SIG-M5 treated with dmso at 0.1 percent for 504 hours (cell line): ENCODE measurements around the gene SMURF1.
"Not testable (repeated sequence)": the region's sequence is repeated elsewhere in the genome, so short reads cannot be mapped to it uniquely, and the experiment has no call there.

Experiments
- DNase-seq: peaks from one replicate; lab custom pipeline; 2025; ENCODE audit not compliant: unreplicated experiment; lab: John Stamatoyannopoulos, UW

The SMURF1 gene

DNA sequence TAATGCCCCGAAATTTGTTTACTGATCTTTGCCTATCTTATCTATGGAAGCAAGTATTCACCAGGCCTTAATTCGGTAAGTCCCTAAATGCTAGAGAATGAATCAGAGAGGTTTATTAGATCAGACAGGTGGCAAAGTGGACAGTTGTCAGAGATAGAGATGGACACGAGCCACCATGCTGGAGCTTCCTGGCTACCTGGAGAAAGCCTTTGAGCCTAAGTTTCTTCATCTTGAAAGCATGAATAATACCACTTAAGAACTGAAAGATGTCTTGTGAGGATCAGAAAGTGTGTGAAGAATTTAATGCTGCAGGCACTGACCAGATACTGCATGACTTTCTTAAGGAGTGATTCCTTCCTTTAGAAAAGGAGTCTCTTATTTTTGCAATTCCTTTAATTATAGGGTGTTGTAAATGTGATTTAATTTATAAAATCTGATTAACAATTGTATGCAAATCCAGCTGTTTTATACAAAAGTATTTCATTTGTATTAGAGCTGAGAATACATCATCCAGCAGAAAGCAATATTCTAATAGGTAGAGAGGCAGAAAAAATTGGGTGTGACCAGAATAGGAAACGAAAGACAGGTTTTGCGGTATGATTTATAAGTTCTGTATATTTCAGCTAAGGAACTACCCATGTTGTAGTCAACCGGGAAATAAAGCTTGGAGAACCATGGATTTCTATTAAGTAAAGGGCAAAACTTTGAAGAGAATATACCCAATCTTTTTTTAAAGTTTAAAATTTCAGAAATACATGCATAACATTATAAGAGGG lies 82.7 kb downstream of the SMURF1 start:
- no peak for DNase-seq

DNA sequence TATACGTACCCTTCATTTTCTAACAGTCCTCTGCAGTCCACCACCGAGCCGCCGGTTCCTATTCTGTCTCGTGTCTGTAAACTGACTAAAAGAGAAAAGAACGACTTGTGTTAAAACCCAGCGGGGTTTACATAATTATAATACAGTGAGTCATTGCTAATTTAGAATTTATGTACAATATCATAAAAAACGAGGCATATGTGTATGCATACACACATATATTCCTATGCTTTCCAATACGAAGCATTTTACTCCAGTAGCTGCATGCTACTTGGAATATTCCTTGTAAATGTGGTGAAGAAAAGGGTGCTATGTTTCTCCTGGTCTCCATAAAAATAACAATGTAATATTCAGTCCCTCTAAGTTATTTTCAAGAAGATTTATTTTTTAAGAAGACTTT lies 89.1 kb downstream of the SMURF1 start:
- DNase-seq: no peak

DNA sequence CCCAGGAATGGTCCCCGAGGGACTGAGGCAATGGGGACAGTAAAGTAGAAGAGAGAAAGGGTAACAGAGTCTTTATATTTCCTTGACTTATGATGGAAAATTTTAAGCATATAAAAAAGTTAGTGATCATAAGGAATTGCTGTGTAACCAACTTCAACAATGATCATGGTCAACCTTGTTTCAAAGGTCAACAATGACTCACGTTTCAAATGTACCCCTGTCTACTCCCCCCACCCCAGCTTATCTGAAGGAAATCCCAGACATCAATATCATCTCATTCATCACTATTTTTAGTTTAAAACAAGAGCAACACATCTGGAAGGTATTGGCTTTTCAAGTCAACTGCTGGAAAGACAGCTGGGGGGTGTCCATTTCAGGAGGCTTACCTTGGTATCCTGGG lies 92.9 kb downstream of the SMURF1 start:
- no peak for DNase-seq

DNA sequence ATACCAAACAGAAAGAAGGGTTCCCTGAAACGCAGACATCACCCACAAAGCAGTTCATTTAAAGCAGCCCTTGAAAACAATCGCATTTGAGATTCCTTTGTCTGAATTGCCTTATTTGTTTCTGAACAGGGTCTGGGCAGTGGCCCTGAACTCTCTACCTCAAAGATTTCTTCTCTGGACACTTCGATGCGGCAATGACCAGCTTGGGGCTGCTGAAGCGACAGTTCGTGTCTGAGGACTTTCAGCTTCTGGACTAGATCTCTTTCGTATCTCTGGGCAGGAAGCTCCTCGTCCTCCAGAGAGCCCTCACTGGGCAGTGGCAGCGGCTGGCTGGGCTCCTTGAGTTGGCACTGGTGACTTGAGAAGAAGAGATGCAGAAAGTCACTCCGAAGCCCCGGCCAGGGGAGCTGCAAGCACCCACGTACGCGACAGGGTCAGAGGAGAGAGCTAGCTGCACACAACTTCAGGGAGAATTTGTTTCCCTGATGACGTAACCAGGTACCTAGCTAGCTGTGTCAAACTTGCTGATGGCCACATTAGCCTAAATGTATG lies 96.3 kb downstream of the SMURF1 start:
- no peak for DNase-seq

DNA sequence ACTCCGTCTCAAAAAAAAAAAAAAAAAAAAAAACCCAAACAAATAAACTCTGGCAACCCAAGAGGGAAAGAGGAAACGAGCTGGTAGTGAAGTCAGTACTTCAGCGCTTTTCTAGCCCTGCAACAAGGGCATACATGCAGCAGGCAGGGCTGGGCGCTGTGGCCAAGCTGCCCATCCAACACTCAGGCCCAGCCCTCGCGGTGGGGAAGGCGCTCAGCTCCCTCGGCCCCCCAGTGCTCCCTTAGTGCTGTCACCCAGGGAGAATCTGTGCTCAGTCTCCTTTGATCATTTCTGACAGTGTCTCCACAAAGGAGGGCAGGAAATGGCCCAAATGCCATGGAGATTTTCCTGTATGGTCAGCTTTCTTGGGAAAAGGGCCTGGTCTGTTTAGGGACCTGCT lies 97.2 kb downstream of the SMURF1 start:
- DNase-seq: no peak

DNA sequence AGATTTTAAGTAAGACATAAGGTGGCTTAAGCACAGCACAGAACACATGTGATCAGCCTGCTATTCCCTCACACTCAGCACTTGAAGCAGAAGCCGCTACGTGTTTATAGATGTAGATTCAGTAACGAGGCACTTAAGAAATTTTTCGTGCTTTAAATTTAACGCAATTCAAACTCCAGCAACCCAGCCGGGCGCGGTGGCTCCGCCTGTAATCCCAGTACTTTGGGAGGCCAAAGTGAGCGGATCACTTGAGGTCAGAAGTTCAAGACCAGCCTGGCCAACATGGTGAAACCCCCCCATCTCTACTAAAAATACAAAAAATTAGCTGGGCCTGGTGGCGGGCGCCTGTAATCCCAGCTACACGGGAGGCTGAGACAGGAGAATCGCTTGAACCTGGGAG lies 97.6 kb downstream of the SMURF1 start:
- not testable (repeated sequence) for DNase-seq

DNA sequence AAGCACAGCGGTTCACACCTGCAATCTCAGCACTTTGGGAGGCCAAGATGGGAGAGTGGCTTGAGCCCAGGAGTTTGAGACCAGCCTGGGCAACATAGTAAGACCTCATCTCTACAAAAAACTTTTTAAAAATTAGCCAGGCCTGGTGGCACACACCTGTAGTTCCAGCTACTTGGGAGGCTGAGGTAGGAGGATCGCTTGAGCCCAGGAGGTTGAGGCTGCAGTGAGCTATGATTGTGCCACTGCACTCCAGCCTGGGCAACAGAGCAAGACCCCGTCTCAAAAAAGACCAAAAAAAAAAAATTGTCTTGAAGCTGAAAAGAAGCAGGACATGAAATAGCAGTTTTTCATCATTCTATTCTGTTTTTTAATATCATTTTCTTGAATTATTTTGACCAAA lies 99.0 kb downstream of the SMURF1 start:
- not testable (repeated sequence) for DNase-seq

DNA sequence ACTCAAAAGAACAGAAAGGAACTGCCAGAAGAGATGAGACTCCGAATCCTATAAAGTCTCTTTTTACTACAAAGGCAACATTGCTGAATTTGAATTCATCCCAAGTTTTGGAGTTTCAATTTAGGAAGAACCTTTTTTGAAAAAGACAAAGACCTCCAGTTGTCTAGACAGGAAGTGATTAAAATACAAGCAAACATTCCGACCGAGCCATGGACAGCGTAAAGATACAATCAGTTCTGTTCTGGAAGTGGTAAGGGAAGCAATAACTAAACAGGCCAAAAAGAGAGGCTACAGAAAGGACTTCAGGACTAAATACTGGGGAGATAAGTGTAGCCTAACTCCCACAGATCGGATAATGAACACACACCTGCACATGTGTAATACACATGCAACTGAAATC lies 101.0 kb downstream of the SMURF1 start:
- DNase-seq: no peak

DNA sequence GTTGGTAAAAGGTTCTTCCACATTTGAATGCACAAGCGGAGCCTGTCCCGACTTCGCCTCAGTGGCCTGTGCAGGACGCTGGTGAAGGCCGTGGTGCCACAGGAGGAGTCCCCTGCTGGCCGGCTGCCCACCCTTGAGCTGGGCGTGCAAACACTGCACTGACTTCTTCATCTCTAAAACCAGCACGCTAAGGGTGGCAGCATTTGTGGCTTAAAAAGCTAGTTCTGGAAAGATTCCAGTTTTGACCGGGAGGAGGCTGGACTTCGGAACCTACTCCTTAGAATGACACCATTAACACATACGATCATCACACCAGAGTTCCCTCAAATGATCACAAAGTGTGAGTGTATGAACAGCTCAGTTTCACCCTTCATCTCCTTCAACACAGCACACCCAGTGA lies 102.4 kb downstream of the SMURF1 start:
- no peak for DNase-seq

DNA sequence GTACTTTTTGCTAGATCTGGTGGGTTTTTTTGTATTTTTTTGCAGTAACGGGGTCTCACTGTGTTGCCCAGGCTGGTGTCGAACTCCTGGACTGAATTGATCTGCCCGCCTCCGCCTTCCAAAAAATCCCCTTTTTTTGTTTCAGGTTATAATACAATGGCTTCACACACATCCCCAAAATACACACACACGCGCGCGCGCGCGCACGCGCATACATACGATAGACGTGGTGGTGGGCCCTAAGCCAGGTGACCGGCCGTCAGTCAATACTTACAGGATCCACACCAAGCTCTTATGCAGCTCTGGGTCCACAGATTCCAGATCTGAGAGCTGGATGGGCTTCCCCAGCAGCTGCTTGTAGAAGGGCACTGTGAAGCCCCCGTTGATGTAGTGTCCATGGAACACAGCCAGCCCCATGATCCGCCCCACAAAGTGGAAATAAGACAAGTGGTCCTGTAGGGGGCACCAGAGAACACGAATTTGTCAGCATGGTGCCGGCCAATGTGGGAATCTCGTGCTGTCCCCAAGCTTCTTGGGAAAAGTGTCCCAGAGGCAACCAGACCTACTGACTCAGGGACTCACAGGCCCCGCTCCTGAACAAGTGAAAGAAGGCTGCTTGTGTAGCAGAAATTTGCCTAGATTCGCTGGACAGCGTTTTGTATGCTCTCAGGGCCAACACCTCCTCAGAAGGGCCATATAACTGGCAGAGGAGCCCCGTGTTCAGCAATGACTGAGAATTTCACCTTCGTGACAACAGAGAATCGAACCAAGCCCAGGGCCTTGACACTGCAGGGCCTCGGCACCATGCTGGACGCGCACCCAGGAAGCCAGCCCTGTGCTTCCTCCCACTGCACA lies 103.6 kb downstream of the SMURF1 start:
- peak; percentile 53 for DNase-seq

DNA sequence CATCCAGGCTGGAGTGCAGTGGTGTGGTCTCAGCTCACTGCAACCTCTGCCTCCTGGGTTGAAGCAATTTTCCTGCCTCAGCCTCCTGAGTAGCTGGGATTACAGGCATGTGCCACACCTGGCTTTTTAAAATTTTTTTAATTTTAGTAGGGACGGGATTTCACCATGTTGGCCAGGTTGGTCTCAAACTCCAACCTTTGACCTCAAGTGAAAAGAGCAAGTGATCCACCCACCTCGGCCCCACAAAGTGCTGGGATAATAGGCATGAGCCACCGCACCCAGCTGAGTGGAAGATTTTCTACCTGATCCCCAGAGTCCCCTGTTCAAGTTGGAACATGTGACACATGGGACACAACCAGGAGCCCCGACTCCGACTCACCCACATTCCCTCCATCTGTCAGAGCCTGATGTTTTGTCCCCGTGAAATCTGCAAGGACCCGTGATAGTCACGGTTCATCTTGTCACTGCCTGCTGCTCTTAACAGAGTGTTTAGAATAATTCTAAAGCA lies 104.5 kb downstream of the SMURF1 start:
- no peak for DNase-seq

DNA sequence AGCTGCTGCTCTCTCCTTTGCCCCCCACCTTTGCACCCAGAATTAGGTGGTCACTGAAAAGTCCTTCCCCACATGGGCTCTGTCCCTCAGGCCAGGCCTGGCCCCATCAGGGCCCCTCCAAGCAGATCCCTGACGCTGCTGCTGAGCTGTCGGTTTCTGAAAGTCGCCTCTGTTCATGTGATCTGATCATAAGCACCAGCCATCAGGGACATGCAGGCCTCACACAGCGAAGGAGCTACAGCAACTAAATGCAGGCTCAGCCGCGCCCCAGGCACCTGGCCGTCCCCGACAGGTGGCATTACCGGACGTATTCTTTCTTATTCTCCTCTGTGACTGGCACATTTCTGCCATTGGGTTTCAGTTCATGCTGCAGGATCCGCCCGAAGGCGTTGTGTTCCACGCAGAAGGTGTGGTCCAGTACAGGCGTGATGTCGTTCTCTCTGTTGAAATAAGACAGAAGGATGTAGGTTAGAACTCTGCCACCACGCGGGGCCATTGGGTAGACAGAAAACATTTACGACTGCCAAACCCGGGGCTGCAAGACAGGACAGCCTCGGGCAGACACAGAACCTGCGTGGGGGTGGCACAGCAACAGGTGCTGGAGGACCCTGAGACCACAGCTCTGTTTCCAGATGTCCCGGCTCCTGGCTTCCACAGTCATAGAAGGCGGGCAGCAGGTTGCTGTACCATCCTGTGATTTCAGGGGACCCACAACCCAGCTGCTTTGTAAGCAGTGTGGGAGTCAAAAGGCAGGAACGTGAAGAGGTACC lies 105.6 kb downstream of the SMURF1 start:
- no peak for DNase-seq

DNA sequence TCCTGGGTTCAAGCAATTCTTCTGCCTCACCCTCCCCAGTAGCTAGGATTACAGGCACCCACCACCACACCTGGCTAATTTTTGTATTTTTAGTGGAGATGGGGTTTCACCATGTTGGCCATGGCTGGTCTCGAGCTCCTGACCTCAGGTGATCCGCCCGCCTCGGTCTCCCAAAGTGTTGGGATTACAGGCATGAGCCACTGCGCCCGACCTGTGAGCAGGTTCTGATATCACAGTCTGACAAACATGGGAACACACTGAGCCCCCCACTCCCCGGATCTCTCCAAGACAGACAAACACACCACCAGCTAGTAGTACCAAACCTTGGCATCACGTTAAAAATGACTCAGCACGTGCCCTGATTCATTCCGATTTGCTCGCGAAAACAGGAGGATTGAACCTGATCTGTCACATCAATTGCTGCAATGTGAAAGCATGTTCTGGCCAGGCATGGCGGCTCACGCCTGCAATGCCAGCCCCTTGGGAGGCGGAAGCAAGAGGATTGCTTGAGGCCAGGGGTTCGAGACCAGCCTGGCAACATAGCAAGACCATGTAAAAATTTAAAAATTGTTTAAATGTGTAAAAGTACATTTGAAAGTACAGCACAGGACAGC lies 106.5 kb downstream of the SMURF1 start:
- no peak for DNase-seq

DNA sequence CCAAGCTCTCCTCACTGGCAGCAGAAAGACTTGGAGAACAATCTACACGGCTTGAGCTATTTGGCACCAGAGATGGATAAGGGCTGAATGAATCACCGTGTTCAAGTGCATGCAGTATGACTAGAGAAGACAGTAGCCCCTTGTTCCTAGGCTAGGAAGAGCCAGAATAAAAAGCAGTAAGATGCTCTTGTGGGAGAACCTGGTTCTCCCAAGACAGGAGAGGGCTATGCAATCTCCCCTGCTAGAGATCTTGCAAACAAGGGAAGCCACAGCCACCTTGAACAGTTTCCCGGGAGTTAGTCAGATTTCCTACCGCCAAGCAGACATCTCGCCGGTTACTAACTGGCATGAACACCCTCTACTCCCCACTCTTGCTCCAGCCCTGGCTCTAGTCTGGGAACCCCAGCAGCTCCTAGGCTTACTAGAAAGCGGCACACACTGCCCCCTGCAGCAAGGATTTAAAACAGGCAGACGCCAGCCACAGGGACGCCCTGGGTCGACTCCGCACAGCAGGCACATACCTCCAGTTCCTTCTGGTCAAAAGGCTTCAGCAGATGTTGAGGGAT lies 107.3 kb downstream of the SMURF1 start:
- peak; percentile 20 for DNase-seq

DNA sequence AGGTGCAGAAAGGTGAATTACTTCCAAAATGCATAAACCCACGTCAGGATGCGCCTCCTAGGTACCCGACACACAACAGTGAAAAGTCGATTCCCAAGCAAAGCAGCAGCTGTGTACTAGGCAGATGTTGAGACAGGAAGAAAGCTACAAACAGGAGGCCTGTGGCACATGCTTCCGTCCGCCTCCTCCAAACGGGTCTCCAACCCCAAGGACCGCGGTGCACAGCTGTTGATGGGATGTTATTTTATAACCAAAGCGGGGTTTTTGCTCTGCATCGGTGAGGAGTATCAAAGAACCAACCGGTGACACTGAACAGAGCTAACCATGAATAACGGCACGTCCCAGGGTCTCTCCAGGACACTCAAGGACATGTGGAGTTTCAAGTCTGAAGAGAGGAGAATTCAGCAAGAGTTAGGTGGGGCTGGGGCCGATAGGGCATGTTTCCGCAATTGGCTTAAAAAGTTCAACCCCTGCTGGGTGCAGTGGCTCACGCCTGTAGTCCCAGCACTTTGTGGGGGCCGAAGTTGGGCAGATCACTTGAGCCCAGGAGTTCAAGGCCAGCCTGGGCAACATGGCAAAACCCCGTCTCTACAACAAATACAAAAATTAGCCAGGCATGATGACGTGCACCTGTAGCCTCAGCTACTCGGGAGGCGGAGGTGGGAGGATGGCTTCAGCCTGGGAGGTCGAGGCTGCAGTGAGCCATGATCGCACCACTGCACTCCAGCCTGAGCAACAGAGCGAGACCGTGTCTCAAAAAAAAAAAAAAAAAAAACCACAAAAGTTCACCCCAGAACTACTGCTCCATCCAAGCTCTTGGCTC lies 108.0 kb downstream of the SMURF1 start:
- DNase-seq: no peak

DNA sequence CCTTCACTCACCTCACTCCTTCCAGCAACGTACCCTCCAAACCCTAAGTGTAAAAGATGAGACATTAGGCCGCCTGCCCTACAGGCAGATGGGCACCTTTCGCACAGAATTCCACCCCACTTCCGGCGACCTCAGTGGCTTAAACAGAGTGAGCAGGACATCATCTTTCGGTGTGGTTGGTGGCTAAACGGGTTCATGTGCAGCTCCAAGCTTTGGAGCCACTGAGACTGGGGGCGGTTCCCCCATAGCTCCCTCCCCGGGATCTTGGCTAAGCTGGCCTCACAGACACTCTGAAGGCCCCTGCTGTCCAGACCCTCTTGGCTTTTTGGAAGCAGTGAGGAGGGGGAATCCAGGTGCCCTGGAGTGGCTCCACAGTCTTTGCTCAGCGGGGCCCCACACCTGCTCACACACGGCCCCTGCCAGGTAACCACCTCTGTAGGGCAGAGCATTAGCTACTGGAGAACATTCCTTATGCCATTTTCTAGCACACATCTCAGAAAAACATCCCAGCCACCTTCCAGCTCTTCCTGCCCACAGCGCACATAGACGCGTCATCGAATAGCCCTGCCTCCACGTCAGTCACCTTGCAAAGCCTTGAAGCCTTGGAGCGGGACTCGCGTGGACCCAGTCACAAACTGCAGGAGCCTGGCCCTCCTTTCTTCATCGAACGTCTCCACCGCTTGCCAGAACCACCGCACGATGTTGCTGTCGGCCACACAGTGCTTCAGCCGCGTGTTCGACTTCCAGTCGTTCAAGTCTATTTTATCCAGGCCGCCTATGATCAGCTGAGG lies 108.8 kb downstream of the SMURF1 start:
- DNase-seq: no peak

DNA sequence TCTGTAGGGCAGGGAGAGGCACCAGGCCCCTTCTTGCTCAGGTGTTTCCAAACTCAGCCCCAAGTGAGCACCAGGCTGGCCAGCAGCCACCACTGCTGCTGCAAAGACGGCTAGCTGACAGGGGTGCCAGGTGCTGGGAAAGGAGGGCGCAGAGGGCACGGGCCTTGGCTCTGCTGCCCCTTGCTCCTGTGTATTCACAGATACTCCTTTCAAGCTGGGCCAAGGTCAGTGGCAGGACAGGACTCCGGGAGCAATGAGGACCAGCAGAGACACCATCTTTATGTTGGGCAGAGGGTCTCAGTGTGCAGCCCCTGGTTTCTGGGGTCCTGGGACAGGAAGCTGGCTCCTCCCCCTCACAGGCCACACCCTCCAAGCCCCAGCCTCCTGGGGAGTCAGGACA lies 110.1 kb downstream of the SMURF1 start:
- DNase-seq: no peak

DNA sequence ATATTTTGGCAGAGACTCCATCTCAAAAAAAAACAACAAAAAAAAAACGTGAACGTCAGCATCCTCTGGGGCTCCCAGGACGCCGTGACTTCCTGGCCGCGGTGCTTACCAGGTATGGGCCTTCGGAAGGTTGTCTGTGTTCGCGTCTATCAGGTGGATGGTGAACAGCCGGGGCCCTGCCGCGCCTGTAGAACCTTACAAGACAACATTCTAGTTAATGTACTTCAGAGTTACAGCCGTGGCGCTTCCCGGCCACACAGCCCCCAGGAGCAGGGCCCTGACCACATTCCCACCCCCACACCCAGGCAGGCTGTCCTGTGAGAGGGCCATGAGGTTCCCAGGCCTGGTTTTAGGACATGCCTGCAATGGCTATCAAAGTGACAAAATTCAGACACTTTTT lies 111.0 kb downstream of the SMURF1 start:
- no peak for DNase-seq

DNA sequence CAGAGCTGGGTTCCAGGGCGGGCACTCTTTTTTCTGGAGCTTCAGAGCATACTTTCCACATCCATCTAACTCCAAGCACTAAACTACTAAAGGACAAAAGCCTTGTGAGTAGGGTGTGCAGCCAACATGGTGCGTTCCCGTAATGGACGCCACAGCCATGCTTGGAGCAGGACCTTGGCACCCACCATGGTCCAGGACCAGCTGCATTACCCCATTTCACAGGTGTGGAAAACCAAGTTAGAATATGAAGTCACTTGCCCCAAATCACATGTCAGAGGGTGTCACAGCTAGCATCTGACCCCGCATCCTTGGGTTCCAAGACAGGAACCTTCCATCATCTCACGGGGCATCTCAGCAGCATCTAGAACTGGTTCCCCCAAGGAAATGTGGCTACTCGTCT lies 112.4 kb downstream of the SMURF1 start:
- no peak for DNase-seq
